HL-60/S4 (cell line): ENCODE measurements around the gene JAGN1.
"Not testable (repeated sequence)": the region's sequence is repeated elsewhere in the genome, so short reads cannot be mapped to it uniquely, and the experiment has no call there.

ENCODE experiments used
- in situ Hi-C: fragments of 300-500 bp; cut with MboI; formaldehyde crosslinking; loops from 2 replicates; pipeline ENCODE4 v1.14.3; 2022; ENCODE audit warnings: low sequenced_read_pairs

JAGN1 gene

DNA sequence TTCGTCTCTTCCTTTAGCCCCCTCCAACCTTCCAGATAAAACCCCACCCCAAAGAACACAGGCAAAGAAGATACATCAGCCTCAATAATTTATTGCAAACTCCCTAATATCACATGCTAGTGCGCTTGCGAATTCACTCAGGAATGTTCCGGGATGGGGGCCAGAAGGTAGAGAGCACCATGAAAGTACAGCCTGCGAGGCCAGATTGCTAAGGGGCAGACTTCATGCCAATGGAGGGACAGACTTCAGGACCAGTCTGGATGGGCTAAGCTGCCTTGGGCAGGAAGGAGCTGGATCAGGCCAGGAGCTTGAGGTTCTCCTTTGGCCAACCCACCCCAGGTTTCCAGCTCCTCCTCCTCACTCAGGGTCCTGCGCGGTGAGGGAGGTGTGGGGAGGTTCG, 23.8 kb upstream of the JAGN1 start:
- in situ Hi-C loops: no loop called here

DNA sequence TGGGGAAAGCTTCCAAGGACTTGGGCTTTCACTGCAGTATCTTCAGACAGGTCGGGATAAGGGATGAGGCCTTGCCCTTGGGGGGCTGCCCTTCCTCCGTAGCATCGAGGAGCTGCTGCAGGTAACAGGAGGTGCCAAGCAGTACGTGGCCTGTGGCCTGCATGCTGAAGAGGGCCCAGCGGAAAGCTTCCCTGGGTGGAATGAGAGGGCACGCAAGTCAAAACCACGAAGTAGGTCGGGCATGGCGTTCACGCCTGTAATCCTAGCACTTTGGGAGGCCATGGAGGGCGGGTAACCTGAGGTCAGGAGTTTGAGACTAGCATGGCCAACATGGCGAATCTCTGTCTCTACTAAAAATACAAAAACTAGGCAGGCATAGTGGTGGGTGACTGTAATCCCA, 23.3 kb upstream of the JAGN1 start:
- in situ Hi-C loops: no loop called here

GRCh38 chr3:9869955-9870354, 20.5 kb upstream of the JAGN1 start:
- in situ Hi-C loops: no loop called here

DNA sequence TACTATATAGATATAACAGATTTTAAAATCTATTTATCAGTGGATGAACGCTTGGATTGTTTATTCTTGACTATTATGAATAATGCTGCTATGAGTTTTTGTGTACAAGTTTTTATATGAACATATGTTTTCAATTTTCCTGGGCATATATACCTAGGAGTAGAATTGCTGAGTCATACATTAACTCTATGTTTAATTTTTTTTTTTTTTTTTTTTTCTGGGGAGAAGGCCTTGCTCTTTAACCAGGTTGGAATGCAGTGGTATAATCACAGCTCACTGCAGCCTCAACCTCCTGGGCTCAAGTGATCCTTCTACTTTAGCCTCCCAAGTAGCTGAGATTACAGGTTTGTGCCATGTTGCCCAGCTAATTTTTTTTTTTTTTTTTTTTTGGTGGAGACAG, 19.4 kb upstream of the JAGN1 start:
- in situ Hi-C loops: no loop called here

DNA sequence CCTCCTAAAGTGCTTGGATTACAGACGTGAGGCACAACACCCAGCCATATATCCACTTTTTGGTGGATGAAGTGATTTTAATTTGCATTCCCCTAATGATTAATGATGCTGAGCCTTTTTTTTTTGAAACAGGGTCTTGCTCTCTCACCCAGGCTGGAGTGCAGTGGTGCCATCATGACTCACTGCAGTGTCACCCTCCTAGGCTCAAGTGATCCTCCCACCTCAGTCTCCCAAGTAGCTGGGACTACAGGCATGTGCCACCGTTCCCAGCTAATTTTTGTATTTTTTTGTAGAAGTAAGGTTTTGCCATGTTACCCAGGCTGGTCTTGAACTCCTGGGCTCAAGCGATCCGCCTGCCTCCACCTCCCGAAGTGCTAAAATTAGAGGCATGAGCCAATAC, 18.3 kb upstream of the JAGN1 start:
- in situ Hi-C loops: not testable (repeated sequence)

GRCh38 chr3:9875448-9875847, 15.0 kb upstream of the JAGN1 start:
- in situ Hi-C loops: no loop called here

DNA sequence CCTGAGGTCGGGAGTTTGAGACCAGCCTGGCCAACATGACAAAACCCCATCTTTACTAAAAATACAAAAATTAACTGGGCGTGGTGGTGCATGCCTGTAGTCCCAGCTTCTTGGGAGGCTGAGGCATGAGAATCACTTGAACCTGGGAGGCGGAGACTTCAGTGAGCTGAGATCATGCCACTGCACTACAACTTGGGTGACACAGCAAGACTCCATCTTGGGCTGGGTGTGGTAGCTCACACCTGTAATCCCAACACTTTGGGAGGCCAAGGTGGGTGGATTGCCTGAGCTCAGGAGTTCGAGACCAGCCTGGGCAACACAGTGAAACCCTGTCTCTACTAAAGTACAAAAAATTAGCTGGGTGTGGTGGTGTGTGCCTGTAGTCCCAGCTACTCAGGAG, 14.2 kb upstream of the JAGN1 start:
- in situ Hi-C loops: not testable (repeated sequence)

DNA sequence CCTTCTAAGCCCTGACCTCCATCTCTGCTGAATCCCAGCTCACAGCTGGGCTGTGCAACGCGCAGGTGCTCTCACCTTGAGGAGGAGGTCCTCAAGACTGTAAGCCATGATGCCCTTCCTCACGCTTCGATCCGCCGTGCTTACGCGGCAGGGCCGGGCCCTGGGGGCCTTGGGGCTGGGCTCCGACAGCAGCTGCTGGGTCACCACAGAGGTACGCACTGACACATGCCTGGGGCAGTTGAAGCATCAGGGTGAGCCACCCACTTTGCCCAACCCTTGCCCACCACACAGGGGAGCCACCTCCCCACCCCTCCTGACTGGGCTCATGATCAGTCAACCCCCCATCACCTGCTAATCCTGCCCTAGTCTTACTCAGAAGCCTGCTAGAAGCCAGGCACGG, 13.4 kb upstream of the JAGN1 start:
- in situ Hi-C loops: no loop called here

- in situ Hi-C loops: no loop called here
Measured at GRCh38 chr3:9878700-9879099, 11.7 kb upstream of the JAGN1 start.

DNA sequence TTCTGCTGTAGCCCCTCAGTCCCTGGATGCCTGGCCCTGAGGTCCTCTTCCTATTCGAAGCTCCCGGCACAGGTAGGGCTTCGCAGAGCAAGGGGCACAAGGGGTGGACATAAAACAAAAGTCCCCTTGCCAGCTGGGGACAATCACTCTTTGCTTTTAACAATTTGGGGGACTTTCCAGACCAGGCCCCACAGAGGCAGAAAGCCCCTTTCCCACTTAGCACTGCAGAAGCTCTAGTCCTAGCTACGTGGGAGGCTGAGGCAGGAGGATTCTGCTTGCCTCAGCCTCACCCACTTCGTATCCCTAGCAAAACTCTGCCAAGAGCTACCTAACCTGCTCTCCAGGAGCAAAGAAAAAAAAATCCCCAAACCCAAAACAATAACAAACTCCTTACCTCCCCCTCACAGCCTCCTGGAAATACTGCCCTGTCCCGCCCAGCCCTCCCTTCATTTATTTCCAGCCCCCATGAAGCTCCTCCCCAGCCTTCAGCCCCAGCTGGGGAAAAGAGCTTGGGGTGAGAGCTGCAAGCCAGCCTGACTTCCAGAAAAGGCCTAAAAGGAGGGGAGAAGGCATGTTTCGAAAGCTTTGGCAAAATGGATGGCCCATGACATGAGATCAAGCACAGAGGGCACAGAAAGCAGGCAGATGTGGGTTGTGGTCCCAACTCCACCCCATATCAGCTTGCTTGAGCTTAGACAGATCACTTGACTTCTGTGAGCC, 10.4 kb upstream of the JAGN1 start, which contains the start of gene CIDEC:
CIDEC (minus strand) TSS at position 424 of the 720 bp plus-strand sequence. CDS start 1,767 bp downstream, outside the sequence.
- in situ Hi-C loops: no loop called here

DNA sequence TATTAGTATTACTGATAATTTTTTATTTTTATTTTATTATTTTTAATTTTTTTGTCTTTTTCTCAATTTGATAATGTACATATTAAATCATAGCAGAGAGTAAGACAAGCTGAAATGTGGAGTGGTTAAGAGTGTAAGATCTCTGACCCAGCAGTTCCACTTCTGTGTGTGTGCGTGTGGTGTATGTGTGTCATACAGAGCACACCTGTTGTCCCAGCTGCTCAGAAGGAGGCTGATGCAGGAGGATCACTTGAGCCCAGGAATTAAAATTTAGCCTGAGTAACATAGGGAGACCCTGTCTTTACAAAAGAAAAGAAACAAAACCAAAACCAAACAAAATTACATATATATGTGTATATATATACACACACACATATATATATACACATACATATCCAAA, 9.0 kb upstream of the JAGN1 start:
- in situ Hi-C loops: no loop called here

GRCh38 chr3:9883706-9884554, 6.5 kb upstream of the JAGN1 start:
- in situ Hi-C loops: no loop called here

DNA sequence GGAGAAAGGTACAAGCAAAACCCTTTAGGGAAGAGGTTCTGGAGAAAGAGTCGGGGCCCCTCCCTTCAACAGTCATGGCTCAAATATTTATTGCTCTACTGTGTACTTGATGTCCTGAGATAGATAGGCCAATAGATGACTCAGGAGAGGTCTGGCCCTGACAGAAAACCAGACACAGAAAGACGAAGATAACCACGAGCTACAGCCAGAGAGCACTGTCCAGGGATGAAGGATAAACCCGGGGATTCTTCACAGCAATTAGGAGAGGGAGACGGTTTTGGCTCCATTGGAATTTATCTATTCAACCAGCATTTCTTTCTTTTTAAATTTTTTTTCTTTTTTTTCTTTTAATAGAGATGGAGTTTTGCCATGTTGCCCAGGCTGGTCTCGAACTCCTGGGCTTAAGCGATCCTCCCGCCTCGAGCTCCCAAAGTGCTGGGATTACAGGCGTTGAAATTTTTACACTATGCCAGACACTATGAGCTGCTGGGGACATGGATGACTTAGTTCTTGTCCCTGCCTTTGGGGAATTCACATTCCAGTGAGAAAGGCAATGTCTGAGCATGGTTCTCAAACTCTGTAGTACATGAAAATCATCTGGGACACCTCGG, 5.8 kb upstream of the JAGN1 start:
- in situ Hi-C loops: no loop called here

DNA sequence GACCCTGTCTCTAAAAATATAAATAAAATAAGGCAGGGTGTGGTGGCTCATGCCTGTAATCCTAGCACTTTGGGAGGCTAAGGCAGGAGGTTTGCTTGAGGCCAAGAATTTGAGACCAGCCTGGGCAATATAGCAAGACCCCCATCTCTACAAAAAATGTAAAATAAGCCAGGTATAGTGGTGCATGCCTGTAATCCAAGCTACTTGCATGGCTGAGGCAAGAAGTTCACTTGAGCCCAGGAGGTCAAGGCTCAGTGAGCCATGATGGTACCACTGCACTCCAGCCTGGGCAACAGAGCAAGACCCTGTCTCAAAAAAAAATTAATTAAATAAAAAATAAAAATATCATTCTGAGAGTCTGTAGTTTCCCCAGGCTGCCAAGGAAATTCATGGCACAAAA, 4.1 kb upstream of the JAGN1 start:
- in situ Hi-C loops: no loop called here

DNA sequence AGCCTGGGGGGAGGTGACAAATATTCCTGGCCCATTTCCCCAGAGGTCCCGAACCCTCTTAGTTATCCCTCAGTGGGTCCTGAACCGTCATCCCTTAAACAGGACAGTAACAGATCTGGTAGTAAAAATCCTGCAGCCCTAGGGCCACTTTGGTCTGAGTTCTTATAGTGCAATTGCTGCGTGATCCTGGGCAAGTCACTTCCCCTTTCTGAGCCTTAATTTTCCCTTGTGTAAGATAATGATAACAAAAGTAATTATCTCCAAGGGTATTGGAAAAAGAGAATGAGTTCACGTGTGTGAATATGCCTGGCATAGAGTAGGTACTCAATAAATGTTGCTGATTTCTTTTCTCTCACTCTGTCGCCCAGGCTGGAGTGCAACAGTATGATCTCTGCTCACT, 2.9 kb upstream of the JAGN1 start:
- in situ Hi-C loops: no loop called here

DNA sequence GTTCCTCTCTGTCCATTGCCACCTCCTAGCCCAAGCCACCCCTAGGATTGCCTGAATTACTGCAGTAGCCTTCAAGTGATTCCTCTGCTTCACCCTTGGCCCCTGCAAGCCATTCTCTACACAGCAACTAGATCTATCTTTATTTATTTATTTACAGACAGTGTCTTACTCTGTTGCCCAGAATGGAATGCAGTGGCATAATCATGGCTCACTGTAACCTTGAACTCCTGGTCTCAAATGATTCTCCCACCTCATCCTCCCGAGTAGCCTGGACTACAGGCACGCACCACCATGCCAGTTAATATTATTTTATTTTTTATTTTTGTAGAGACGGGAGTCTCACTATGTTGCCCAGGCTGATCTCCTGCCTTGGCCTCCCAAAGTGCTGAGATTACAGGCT, 1.9 kb upstream of the JAGN1 start:
- in situ Hi-C loops: no loop called here

DNA sequence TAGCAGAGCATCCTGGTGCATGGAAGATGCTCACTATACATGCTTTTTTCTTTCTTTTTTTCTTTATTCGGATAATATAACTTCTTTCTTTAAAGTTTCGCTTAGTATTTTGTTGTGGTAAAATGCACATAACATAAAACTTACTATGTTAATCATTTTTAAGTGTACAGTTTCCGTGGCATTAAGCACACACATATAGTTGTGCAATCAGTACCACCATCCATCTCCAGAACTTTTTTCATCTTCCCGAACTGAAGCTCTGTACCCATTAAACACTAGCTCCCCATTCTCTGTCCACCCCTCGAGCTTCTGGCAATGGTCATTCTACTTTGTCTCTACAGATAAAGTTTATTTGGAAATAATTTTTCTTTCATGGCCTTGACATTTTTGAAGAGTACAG, 1.0 kb upstream of the JAGN1 start:
- in situ Hi-C loops: no loop called here

GRCh38 chr3:9891072-9891622, 737 bp downstream of the JAGN1 start:
- in situ Hi-C loops: no loop called here

- in situ Hi-C loops: no loop called here
Measured at GRCh38 chr3:9893739-9894138, 3.3 kb downstream of the JAGN1 start.

DNA sequence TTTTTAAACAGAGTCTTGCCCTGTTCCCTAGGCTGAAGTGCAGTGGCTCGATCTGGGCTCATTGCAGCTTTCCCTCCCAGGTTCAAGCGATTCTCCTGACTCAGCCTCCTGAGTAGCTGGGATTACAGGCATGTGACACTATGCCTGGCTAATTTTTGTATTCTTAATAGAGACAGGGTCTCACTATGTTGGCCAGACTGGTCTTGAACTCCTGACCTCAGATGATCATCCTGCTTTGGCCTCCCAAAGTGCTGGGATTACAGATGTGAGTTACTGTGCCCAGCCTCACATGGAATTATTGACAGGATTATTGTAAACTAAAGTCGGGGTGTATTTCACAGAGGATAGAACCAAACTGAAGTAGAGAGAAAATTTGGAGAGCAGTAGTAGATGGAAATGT, 5.3 kb downstream of the JAGN1 start:
- in situ Hi-C loops: not testable (repeated sequence)

DNA sequence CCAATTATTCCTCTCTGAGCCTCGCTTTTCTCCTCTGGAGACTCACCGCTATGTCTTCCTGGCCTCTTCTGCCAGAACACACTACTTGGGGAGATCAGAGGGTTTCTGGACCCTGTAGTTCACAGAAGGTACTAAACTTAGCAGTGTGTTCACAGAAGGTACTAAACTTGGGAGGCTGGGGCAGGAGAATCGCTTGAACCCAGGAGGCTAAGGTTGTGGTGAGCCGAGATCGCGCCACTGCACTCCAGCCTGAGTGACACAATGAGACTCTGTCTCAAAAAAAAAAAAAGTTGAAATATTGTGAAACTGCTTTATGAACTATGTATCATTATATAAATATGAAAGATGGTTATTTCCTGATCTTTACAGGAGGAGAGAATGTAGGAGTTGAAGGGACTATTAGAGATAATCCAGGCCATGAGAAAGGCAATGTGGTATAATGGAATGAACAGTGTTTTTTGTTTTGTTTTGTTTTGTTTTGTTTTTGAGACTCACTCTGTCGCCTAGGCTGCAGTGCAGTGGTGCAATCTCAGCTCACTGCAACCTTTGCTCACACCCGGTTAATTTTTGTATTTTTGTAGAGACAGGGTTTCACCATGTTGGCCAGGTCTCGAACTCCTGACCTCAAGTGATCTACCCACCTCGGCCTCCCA, 6.5 kb downstream of the JAGN1 start:
- in situ Hi-C loops: not testable (repeated sequence)
